NCI-H748 treated with DMSO at 0.1 percent for 48 hours (cell line): ENCODE results near the gene OBSCN.

Source experiments
- DNase-seq: peaks from one replicate; lab custom pipeline; 2025; lab: John Stamatoyannopoulos, UW

Gene OBSCN

DNA sequence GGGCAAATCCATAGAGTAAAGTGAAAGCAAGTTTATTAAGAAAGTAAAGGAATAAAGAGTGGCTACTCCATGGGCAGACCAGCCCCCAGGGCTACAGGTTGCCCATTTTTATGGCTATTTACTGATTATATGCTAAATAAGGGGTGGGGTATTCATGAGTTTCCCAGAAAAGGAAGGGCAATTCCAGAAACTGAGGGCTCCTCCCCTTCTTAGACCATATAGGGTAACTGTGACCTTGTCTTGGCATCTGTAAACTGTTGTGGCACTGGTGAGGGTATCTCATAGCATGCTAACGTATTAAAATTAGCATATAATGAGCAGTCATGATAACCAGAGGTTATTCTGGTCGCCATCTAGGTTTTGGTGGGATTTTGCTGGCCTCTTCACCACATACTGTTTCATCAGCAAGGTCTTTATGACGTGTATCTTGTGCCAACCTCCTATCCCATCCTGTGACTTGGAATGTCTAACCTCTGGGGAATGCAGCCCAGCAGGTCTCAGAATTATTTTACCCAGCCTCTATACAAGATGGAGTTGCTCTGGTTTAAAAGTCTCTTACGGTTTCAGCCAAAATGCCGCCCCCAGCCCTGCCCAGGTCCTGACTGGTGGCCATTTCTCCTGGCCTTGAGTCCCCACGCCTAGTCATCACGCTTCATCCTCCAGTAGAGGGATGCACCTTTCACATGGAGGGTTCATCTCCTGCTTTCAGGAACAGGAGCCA, 209.8 kb downstream of the OBSCN start:
- no peak for DNase-seq

DNA sequence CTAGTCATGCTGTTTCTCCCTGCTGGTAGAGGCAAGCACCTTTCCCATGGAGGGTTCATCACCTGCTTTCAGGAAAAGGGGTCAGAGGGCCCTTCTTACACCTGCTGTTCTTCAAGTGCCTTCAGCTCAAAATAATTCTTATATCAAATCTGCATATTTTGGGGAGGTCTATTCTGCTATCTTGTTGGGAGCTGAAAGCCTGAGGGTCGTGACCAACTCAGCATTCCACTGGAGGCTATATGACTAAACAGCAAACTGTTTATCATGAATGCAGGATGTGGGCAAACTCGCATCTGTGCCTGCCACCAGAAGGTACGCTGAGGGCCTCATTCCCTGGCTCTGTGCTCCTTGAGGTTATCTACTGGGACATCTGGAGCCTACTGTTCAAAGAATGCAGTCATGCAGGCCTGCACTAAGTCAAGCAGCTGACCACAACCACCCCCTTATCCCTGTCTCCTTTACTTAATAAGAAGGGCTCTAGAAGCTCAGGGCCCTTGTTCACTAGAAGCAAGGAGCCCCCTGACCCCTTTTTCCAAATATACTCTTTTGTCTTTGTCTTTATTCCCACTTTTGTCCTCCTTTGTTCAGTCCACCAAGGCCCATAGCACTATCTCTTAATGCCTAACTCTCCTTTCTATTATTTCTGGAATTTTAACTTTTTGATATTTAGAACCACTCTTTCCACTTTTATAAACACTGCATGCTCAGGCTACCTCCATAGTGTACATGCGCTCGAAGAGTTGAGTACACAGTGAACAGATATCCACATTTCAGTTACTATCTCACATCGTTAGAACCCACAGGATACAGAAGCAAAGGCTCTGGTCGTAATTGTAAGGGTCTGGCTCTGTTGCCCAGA, 213.4 kb downstream of the OBSCN start:
- DNase-seq: no peak

DNA sequence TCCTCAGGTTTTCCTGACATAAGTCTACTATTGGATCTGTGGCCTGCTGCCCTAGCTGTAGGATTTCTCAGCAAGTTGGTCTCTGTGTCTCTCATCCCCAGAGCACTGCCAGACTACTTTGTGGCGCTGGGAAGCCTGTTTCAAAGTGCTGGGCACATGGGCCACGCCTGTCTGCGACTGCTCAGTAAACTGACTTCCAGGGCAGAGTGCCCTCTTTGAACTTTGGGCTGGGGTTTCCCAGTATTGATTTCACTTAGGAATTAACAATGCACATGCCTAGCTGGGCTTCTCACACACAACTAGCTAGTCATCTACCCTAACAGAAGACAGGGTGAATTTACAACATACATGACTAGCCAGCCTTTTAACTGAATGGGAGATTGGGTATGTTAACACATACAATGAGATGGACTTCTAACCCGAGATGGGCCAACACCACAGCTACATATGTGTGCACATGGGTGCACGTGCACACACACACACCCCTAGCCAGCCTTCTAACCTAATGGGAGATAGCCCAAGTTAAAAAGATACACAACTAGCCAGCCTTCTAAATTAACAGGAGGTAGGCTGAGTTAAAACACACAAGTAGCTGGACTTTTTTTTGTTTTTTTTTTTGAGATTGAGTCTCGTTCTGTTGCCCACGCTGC, 215.7 kb downstream of the OBSCN start:
- no peak for DNase-seq

DNA sequence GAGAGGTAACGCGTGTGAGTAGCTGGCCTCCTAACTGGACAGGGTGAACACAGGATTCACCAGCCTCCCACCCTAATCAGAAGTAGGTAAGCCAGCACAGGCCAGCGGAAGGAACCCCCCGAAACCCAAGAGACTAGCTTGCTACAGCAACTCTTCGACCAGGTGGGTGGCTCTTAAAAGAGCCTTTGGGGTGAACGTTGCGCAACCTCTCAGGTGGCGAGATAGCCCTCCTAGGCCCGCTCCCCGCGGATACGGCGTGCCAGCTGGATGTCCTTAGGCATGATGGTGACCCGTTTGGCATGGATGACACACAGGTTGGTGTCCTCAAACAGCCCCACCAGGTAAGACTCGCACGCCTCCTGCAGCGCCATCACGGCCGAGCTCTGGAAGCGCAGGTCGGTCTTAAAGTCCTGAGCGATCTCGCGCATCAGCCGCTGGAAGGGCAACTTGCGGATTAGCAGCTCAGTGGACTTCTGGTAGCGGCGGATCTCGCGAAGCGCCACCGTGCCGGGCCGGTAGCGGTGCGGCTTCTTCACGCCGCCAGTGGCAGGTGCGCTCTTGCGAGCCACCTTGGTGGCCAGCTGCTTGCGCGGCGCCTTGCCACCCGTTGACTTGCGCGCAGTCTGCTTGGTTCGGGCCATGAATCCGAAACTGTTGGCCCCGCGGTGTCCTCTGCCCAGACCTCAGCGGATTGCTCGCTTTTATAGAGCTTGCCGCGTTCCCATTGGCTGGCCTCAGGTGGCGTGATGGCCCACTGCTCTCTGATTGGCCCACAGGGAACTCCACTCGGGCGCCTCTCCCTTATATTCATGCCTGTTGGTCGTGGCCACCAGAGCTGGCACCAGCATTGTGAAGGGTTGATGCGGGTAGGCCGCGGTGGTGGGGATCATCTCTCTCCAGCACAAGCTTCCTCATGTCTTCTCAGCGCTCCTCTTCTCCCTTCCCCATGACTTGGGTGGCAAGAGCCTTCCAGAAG, 217.1 kb downstream of the OBSCN start:
- no peak for DNase-seq

DNA sequence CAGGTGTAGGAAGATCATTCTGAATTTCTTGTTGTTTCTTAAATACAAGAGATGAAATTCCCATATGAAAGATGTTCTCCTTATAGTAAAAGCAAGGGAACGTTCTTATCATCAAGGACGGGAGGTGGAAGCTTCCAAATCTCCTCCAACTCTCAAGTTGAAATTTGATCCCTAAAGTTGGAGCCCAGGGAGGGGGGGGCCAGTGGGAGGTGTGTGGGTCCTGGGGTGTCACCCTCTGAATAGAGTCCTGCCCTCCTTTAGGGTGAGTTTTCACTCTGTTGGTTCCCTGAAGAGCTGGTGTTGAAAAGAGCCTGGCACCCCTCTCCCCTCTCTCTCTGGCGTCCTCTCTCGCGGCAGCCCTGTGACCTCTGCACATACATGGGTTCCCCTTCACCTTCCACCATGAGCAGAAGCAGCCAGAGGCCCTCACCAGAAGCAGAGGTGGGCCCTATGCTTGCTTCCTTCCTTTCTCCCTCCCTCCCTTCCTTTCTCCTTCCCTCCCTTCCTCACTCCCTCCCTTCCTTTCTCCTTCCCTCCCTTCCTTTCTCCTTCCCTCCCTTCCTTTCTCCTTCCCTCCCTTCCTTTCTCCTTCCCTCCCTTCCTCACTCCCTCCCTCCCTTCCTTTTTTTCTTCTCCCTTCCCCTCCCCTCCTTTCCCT, 218.8 kb downstream of the OBSCN start:
- DNase-seq: no peak

DNA sequence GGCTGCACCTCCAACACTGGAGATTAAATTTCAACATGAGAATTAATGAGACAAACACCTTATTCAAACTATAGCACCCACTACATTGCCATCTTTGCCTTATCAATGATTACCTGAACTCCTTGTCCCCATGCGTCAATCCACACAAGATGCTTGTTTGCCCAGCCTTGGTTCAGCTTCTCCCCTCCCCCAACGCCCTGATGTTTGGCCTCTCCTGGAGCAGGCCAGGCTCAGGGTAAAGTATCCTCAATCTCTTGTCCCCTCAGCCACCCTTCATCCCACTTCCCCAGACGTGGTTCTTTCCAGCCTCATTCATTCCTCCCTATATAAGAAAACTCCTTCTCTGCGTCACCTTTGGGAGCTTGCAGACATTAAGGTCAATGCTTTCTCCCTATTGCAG, 220.6 kb downstream of the OBSCN start:
- no peak for DNase-seq
